HCT116 (cell line): Measurements from ENCODE around the gene HTRA2.

ENCODE experiments used
- POLR2A ChIP-seq: IDR thresholded peaks from 2 replicates; pipeline ENCODE4 v1.7.0; 2011; ENCODE audit warnings: borderline replicate concordance; ENCODE audit not compliant: insufficient read depth, insufficient read length; ENCODE audit errors: extremely low read depth
- SP1 ChIP-seq: IDR thresholded peaks from 2 replicates; pipeline ENCODE4 v1.6.1; 2012; ENCODE audit warnings: low read depth
- TF ChIP-seq, protein P1 (sequence below): IDR thresholded peaks from 2 replicates; pipeline ENCODE4 v1.6.1; 2012; ENCODE audit warnings: low read depth
- TF ChIP-seq, protein P2 (sequence below), 3 experiments: fragments of 200-600 bp in 1 of 3; sonication (generic) in 1 of 3; IDR thresholded peaks in 2 of 3; conservative IDR thresholded peaks in 1 of 3; 2 replicates each; pipeline ENCODE4 v1.5.1; 2012 to 2017; ENCODE audit warnings: low read depth in 2 of 3, low read length in 2 of 3, antibody characterized with exemption in 1 of 3, borderline replicate concordance in 1 of 3, control low read depth in 1 of 3, mild to moderate bottlenecking in 1 of 3, mixed read lengths in 1 of 3, mixed run types in 1 of 3, moderate library complexity in 1 of 3; ENCODE audit not compliant: insufficient read depth in 1 of 3
- TF ChIP-seq, protein P3 (sequence below): IDR thresholded peaks from 2 replicates; pipeline ENCODE4 v1.6.1; 2012
- TF ChIP-seq, protein P4 (sequence below): IDR thresholded peaks from 2 replicates; pipeline ENCODE4 v1.6.1; 2012

DNA sequence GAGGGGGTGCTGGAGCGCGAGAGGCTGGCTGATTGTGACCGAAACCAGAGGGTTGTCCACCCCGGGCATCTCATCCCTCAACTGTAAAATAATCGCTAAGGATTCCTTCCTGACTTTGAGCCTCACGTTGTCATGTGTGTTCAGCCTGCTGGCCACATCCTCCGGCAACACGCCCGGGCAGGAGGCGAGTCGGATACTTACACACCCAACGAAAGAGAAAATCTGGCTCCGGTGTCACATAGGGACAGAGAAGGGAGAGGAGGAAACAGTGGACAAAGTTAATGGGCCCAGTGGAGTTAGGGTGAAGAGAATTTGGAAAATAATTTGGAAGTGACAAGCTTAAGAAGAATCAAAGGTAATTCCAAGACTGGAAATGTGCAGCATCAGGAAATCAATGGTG, 13.1 kb upstream of the HTRA2 start:
- TF ChIP-seq SP1 = no peak
- TF ChIP-seq, protein P1, sequence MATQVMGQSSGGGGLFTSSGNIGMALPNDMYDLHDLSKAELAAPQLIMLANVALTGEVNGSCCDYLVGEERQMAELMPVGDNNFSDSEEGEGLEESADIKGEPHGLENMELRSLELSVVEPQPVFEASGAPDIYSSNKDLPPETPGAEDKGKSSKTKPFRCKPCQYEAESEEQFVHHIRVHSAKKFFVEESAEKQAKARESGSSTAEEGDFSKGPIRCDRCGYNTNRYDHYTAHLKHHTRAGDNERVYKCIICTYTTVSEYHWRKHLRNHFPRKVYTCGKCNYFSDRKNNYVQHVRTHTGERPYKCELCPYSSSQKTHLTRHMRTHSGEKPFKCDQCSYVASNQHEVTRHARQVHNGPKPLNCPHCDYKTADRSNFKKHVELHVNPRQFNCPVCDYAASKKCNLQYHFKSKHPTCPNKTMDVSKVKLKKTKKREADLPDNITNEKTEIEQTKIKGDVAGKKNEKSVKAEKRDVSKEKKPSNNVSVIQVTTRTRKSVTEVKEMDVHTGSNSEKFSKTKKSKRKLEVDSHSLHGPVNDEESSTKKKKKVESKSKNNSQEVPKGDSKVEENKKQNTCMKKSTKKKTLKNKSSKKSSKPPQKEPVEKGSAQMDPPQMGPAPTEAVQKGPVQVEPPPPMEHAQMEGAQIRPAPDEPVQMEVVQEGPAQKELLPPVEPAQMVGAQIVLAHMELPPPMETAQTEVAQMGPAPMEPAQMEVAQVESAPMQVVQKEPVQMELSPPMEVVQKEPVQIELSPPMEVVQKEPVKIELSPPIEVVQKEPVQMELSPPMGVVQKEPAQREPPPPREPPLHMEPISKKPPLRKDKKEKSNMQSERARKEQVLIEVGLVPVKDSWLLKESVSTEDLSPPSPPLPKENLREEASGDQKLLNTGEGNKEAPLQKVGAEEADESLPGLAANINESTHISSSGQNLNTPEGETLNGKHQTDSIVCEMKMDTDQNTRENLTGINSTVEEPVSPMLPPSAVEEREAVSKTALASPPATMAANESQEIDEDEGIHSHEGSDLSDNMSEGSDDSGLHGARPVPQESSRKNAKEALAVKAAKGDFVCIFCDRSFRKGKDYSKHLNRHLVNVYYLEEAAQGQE = no peak
- TF ChIP-seq, protein P2, sequence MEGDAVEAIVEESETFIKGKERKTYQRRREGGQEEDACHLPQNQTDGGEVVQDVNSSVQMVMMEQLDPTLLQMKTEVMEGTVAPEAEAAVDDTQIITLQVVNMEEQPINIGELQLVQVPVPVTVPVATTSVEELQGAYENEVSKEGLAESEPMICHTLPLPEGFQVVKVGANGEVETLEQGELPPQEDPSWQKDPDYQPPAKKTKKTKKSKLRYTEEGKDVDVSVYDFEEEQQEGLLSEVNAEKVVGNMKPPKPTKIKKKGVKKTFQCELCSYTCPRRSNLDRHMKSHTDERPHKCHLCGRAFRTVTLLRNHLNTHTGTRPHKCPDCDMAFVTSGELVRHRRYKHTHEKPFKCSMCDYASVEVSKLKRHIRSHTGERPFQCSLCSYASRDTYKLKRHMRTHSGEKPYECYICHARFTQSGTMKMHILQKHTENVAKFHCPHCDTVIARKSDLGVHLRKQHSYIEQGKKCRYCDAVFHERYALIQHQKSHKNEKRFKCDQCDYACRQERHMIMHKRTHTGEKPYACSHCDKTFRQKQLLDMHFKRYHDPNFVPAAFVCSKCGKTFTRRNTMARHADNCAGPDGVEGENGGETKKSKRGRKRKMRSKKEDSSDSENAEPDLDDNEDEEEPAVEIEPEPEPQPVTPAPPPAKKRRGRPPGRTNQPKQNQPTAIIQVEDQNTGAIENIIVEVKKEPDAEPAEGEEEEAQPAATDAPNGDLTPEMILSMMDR (IDR thresholded peaks at IDR 0.05 in 2 of 3, conservative IDR thresholded peaks at IDR 0.05 in 1 of 3; ENCODE audit: borderline replicate concordance in 1 of 3, insufficient read depth in 1 of 3, low read depth in 2 of 3, low read length in 2 of 3) = no peak
- TF ChIP-seq POLR2A = no peak
- TF ChIP-seq, protein P3, sequence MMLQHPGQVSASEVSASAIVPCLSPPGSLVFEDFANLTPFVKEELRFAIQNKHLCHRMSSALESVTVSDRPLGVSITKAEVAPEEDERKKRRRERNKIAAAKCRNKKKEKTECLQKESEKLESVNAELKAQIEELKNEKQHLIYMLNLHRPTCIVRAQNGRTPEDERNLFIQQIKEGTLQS = no peak
- TF ChIP-seq, protein P4, sequence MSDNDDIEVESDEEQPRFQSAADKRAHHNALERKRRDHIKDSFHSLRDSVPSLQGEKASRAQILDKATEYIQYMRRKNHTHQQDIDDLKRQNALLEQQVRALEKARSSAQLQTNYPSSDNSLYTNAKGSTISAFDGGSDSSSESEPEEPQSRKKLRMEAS = no peak
